Activated CD4-positive, alpha-beta T cell treated with anti-CD3 and anti-CD28 coated beads, Interleukin-2, amount 10 ng/mL, durations not matched to agents 7 days and 5 days (primary cell): ENCODE data around the gene TRPV6. TPM values are rescaled to one million over a fixed set of nuclear protein-coding genes. Genes with fewer than 3 reads are reported as not detected.

Source experiments
- CTCF ChIA-PET: fragments of 350-600 bp; sonication (Branson Sonifier 250); formaldehyde crosslinking; loops from one replicate; lab custom pipeline; 2021; ENCODE audit warnings: antibody characterized with exemption; lab: Charles Lee
- POLR2A ChIA-PET: fragments of 350-600 bp; sonication (Branson Sonifier 250); formaldehyde crosslinking; loops from one replicate; lab custom pipeline; 2021; ENCODE audit warnings: antibody characterized with exemption; lab: Charles Lee
- DNase-seq: peaks from one replicate; pipeline ENCODE4 v3.0.0-alpha.2; 2020
- H3K27ac Mint-ChIP-seq: one replicate; pipeline ENCODE4 v1.8.0; 2021; ENCODE audit warnings: mild to moderate bottlenecking, moderate library complexity, mixed read lengths
- H3K27me3 Mint-ChIP-seq: one replicate; pipeline ENCODE4 v1.8.0; 2021; ENCODE audit warnings: mixed read lengths
- H3K36me3 Mint-ChIP-seq: one replicate; pipeline ENCODE4 v1.8.0; 2021; ENCODE audit warnings: low read depth, mixed read lengths
- H3K4me1 Mint-ChIP-seq: one replicate; pipeline ENCODE4 v1.8.0; 2021; ENCODE audit warnings: mixed read lengths
- H3K4me3 Mint-ChIP-seq: one replicate; pipeline ENCODE4 v1.8.0; 2021; ENCODE audit warnings: mild to moderate bottlenecking, moderate library complexity, mixed read lengths
- H3K9me3 Mint-ChIP-seq: one replicate; pipeline ENCODE4 v1.8.0; 2021; ENCODE audit warnings: mixed read lengths
- total RNA-seq, 2 experiments: library from RNA; stranded (reverse); gene quantifications; one replicate each; pipeline ENCODE4 v1.2.3, GENCODE V29; 2021

TRPV6 gene
- total RNA-seq, 2 experiments from 2014 or later, result 0.07 TPM; not detected in 1

GRCh38 chr7:142917447-142917846, 31.9 kb upstream of the TRPV6 start:
- Mint-ChIP-seq H3K27ac (no peak overlapping the region), H3K4me3 (no peak overlapping the region), H3K9me3 (no peaks in the 10 kb centered on the region), H3K27me3 (peaks cover 11% of the 10 kb centered on the region), H3K4me1 (no peaks in the 10 kb centered on the region), H3K36me3 (no peaks in the 10 kb centered on the region)
- ChIA-PET CTCF (no interaction called here), POLR2A (no interaction called here)
- DNase-seq, result no peak

- CTCF ChIA-PET, result interaction anchor here (0.7 to 1.1 kb wide), 2 partner anchors 11 to 18 kb away, joined by 3 read pairs; no protein-coding TSS in a partner anchor
- POLR2A ChIA-PET, result no interaction called here
- Mint-ChIP-seq H3K4me1 (no peaks in the 10 kb centered on the region), H3K27ac (no peak overlapping the region), H3K9me3 (no peaks in the 10 kb centered on the region), H3K27me3 (peaks cover 13% of the 10 kb centered on the region), H3K4me3 (no peak overlapping the region), H3K36me3 (no peaks in the 10 kb centered on the region)
- no peak for DNase-seq
These were observed 31.0 kb upstream of the TRPV6 start for GRCh38 chr7:142916508-142916907.

- CTCF ChIA-PET, result no interaction called here
- POLR2A ChIA-PET, result no interaction called here
- Mint-ChIP-seq H3K4me3 (no peak overlapping the region), H3K4me1 (no peaks in the 10 kb centered on the region), H3K36me3 (no peaks in the 10 kb centered on the region), H3K9me3 (no peaks in the 10 kb centered on the region), H3K27me3 (peaks cover 19% of the 10 kb centered on the region), H3K27ac (no peak overlapping the region)
- no peak for DNase-seq
These were observed 29.8 kb upstream of the TRPV6 start for GRCh38 chr7:142915315-142915714.

GRCh38 chr7:142914121-142914520, 28.6 kb upstream of the TRPV6 start:
- POLR2A ChIA-PET, result no interaction called here
- Mint-ChIP-seq H3K4me3 (no peak overlapping the region), H3K27me3 (peaks cover 20% of the 10 kb centered on the region), H3K36me3 (no peaks in the 10 kb centered on the region), H3K9me3 (no peaks in the 10 kb centered on the region), H3K4me1 (no peaks in the 10 kb centered on the region), H3K27ac (no peak overlapping the region)
- DNase-seq, result no peak
- CTCF ChIA-PET, result interaction anchor here (0.7 kb wide), 1 partner anchor 1925 kb away, joined by 3 read pairs; no protein-coding TSS in a partner anchor

GRCh38 chr7:142913566-142913965, 28.0 kb upstream of the TRPV6 start:
- H3K4me3 Mint-ChIP-seq, result no peak overlapping the region
- DNase-seq, result no peak
- CTCF ChIA-PET, result no interaction called here
- H3K27me3 Mint-ChIP-seq, result peaks cover 20% of the 10 kb centered on the region
- H3K4me1 Mint-ChIP-seq, result no peaks in the 10 kb centered on the region
- H3K27ac Mint-ChIP-seq, result no peak overlapping the region
- H3K36me3 Mint-ChIP-seq, result no peaks in the 10 kb centered on the region
- H3K9me3 Mint-ChIP-seq, result no peaks in the 10 kb centered on the region
- POLR2A ChIA-PET, result no interaction called here

- CTCF ChIA-PET, result no interaction called here
- H3K27ac Mint-ChIP-seq, result no peak overlapping the region
- H3K4me3 Mint-ChIP-seq, result no peak overlapping the region
- peaks cover 16% of the 10 kb centered on the region for H3K27me3 Mint-ChIP-seq
- no peaks in the 10 kb centered on the region for H3K36me3 Mint-ChIP-seq
- H3K4me1 Mint-ChIP-seq, result no peaks in the 10 kb centered on the region
- POLR2A ChIA-PET, result no interaction called here
- no peaks in the 10 kb centered on the region for H3K9me3 Mint-ChIP-seq
- no peak for DNase-seq
These were observed 27.5 kb upstream of the TRPV6 start for GRCh38 chr7:142913051-142913450.

GRCh38 chr7:142910481-142910880, 24.9 kb upstream of the TRPV6 start:
- ChIA-PET CTCF (no interaction called here), POLR2A (no interaction called here)
- no peak for DNase-seq
- Mint-ChIP-seq H3K36me3 (no peaks in the 10 kb centered on the region), H3K9me3 (no peaks in the 10 kb centered on the region), H3K27me3 (peaks cover 12% of the 10 kb centered on the region), H3K27ac (no peak overlapping the region), H3K4me1 (no peaks in the 10 kb centered on the region), H3K4me3 (no peak overlapping the region)

GRCh38 chr7:142910031-142910433, 24.5 kb upstream of the TRPV6 start:
- H3K27me3 Mint-ChIP-seq, result peaks cover 12% of the 10 kb centered on the region
- ChIA-PET POLR2A (no interaction called here), CTCF (no interaction called here)
- no peak overlapping the region for H3K27ac Mint-ChIP-seq
- H3K36me3 Mint-ChIP-seq, result no peaks in the 10 kb centered on the region
- no peaks in the 10 kb centered on the region for H3K4me1 Mint-ChIP-seq
- H3K9me3 Mint-ChIP-seq, result no peaks in the 10 kb centered on the region
- no peak for DNase-seq
- no peak overlapping the region for H3K4me3 Mint-ChIP-seq

- POLR2A ChIA-PET, result no interaction called here
- CTCF ChIA-PET, result no interaction called here
These were observed 23.7 kb upstream of the TRPV6 start for GRCh38 chr7:142908921-142909890.

GRCh38 chr7:142908290-142908689, 22.7 kb upstream of the TRPV6 start:
- Mint-ChIP-seq H3K4me1 (no peaks in the 10 kb centered on the region), H3K36me3 (no peaks in the 10 kb centered on the region), H3K4me3 (no peak overlapping the region), H3K27me3 (peaks cover 10% of the 10 kb centered on the region), H3K27ac (no peak overlapping the region), H3K9me3 (no peaks in the 10 kb centered on the region)
- ChIA-PET CTCF (no interaction called here), POLR2A (no interaction called here)
- no peak for DNase-seq

More at GRCh38 chr7:142908921-142909890, 23.7 kb upstream of the TRPV6 start:
- Mint-ChIP-seq H3K27ac (no peak overlapping the region), H3K4me3 (no peak overlapping the region), H3K27me3 (peaks cover 12% of the 10 kb centered on the region), H3K4me1 (no peaks in the 10 kb centered on the region), H3K9me3 (no peaks in the 10 kb centered on the region), H3K36me3 (no peaks in the 10 kb centered on the region)
- DNase-seq, result no peak

GRCh38 chr7:142906643-142907042, 21.1 kb upstream of the TRPV6 start:
- no peaks in the 10 kb centered on the region for H3K4me1 Mint-ChIP-seq
- DNase-seq, result no peak
- H3K36me3 Mint-ChIP-seq, result no peaks in the 10 kb centered on the region
- no peak overlapping the region for H3K27ac Mint-ChIP-seq
- H3K9me3 Mint-ChIP-seq, result no peaks in the 10 kb centered on the region
- ChIA-PET CTCF (no interaction called here), POLR2A (no interaction called here)
- H3K27me3 Mint-ChIP-seq, result peaks cover 16% of the 10 kb centered on the region
- no peak overlapping the region for H3K4me3 Mint-ChIP-seq

GRCh38 chr7:142905759-142906158, 20.2 kb upstream of the TRPV6 start:
- Mint-ChIP-seq H3K9me3 (no peaks in the 10 kb centered on the region), H3K36me3 (no peaks in the 10 kb centered on the region), H3K4me1 (no peaks in the 10 kb centered on the region), H3K27me3 (peaks cover 11% of the 10 kb centered on the region), H3K27ac (no peak overlapping the region), H3K4me3 (no peak overlapping the region)
- ChIA-PET POLR2A (no interaction called here), CTCF (no interaction called here)
- DNase-seq, result no peak

- Mint-ChIP-seq H3K9me3 (no peaks in the 10 kb centered on the region), H3K27ac (no peak overlapping the region), H3K4me3 (no peak overlapping the region), H3K4me1 (no peaks in the 10 kb centered on the region), H3K27me3 (peaks cover 7% of the 10 kb centered on the region), H3K36me3 (no peaks in the 10 kb centered on the region)
- POLR2A ChIA-PET, result no interaction called here
- CTCF ChIA-PET, result no interaction called here
- no peak for DNase-seq
These were observed 18.6 kb upstream of the TRPV6 start for GRCh38 chr7:142904128-142904527.
